SK-MEL-5 (cell line): ENCODE measurements around the gene SLC22A23. TPM values are rescaled to one million over a fixed set of nuclear protein-coding genes. Genes with fewer than 3 reads are reported as not detected.

ENCODE experiments used
- DNase-seq: peaks from one replicate; pipeline ENCODE4 v3.0.0-alpha.2; 2016; ENCODE audit warnings: low read depth, low spot score
- in situ Hi-C: cut with HindIII; loops from 2 replicates; pipeline ENCODE4 v1.10.0; 2016; ENCODE audit warnings: low sequenced_read_pairs, high pct_unique_total_duplicates, low pct_unique_long_range_greater_than_20kb
- total RNA-seq: library from RNA; depleted of rRNA; stranded (reverse); fragments of >200 nt; shearing (Covaris generic); gene quantifications from 2 replicates; pipeline ENCODE4 v1.2.3, GENCODE V29; 2014

Gene SLC22A23
- total RNA-seq, 1 experiment from 2014 or later, result 6.2 TPM

GRCh38 chr6:3428700-3429099 lies 28.1 kb downstream of the SLC22A23 start:
- in situ Hi-C loops, result no loop called here
- no peak for DNase-seq

- DNase-seq, result no peak
- in situ Hi-C loops, result no loop called here
Measured at GRCh38 chr6:3428247-3428646, 28.6 kb downstream of the SLC22A23 start.

DNA sequence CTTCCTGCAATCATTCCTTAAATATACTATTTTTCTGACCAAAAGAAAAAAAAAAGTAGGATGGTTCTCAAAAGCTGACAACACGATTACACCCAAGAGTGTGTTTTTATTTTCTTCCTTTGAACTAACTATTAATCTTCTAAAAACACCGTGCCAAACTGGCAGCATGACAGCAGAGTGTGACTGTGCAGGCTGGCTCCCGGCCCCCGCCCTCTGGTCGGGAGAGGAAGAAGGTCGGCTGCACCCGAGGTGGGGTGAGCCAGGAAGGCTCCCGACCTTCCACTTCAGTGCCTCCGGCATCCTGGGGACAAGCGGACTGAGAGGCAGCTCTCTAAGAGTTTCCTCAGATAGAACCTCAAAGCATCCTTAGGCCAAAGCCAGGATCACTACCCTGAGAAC lies 29.2 kb downstream of the SLC22A23 start:
- no peak for DNase-seq
- in situ Hi-C loops, result no loop called here

- in situ Hi-C loops, result no loop called here
- no peak for DNase-seq
Measured at GRCh38 chr6:3426927-3427686, 29.7 kb downstream of the SLC22A23 start.

DNA sequence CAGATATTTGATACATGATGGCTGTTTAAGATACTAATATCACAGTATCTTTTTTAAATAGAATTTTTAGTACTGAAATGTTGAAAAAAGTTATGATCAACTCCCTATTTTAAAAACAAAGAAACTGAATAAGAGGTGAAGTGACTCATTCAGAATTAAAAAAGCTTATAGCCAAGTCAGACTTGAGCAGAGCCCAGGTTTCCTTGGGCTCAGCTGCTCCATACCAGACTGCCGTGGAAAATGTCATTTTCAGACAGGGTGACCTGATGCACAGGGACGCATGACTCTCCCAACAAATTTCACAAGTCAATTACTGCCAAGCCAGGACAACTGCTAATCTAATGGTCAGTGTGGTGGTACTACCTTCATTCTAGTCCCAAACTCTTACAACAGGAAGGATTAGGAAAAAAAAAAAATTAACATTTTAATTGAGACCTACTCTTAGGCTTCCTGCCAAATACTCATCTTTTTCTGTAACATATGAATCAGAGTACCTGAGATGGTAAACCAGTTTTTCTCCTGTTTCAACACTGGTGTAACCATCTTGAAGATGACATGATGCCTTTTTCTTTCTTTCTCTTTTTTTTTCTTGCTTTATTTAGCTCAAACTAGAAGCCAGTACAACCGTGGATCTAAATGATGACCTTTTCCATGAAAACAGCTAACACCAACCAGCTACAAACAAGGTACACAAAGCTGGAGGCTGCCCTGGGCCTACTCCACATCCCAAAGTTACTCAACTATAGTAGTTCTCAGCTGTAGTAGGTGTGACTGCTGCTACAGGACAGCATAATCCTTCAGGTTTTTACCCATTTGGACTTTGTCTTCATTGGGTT lies 30.5 kb downstream of the SLC22A23 start:
- in situ Hi-C loops, result no loop called here

GRCh38 chr6:3425574-3425973 lies 31.3 kb downstream of the SLC22A23 start:
- DNase-seq, result no peak
- in situ Hi-C loops, result no loop called here

More for the DNA sequence above, 30.5 kb downstream of the SLC22A23 start:
- DNase-seq, result no peak

- DNase-seq, result no peak
- in situ Hi-C loops, result loop anchor here (25.0 kb wide), 1 partner anchor 88 kb away; no protein-coding TSS in a partner anchor
Measured at GRCh38 chr6:3424185-3424927, 32.5 kb downstream of the SLC22A23 start.

DNA sequence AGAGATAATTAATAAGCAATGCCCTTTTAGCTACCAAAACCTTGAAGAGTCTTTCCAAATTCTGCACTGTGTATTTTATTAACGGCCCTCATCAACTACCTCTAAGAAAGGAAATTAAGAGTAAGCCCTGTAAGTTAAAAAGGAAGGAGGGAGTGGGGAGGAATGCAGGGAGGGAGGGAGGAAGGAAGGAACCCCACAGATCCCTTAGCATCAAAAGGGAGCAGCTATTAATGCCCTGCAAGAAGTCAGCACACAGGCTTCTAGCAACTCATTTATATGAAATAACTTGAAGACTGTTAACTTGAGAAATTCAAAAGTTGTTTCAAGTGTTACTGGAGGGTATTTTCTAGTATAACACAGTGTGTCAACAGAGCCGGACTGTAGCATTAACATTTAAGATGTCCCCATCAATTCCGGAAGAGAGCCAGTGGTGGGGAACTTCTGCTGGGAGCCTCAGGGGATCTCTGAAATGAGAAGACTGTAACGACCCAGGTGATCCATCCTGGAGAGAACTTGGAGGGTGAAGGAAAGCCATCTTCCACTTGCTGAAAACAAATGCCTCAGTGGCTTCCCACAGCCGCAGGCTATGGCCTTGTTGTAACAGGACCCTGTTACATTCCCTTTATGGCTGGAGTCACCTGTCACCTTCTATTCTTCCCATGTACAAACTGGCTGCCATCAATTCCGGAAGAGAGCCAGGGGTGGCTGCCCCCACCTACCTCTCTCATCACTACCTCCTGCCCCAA lies 33.2 kb downstream of the SLC22A23 start:
- in situ Hi-C loops, result loop anchor here (25.0 kb wide), 1 partner anchor 89 kb away; no protein-coding TSS in a partner anchor

DNA sequence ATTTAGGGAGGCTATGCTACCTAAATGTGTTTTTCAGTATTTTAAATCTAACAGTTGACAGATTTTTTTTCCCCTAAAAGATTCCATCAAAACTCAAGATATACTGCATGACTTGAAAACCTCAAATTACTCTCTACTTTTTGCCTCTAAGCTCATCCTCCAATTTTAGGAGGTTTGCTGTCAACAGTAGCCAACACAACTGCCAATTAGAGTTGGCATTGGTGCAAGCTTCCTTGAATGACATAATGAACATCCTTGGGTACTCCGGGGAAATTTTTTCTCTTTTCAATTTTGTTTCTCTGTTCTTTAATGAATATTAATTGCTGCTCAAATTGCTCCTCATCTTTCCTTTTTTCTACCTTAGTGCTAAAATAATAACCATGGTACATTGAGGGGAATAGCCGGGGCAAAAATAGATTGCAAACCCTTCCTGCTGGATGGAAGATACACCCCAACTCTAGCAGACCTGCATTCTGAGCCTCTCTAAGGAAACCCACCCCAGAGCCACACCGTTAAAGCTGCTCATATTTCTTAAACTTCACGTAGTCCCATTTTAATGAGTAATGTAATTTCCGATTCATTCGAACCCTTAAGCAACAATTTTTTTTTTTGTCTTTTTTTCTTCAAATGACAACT lies 34.3 kb downstream of the SLC22A23 start:
- no peak for DNase-seq
- in situ Hi-C loops, result loop anchor here (25.0 kb wide), 1 partner anchor 90 kb away; no protein-coding TSS in a partner anchor

More for the DNA sequence above, 33.2 kb downstream of the SLC22A23 start:
- DNase-seq, result no peak

DNA sequence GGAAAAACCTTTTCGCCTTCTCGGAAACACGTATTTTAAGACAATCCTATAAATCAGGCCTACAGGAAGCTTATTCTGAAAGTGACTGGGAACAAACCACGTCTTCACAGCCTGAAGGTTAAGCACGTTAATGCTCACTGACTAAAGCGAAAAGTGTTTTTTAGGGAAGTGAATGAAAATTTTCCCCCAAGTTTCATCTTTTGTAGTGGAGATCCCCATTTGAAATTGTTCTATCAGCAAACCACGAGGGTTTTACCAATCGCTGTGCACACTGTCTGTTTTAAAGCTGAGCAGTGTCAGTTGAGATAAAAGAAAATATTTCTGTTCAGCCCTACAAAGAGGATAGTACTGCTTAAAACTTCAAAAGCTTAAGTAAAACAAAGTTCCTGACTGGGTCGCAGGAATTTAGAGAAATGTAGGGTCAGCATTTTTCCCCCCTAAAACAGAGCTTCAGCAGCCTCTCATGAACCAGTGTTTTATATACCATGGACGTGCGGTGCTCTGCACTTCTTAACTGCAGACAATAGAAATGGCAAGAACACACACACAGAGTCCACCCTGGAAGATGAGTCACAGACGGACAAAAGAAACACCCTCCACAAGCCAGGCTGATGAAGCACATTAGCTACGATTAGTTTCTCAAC lies 34.9 kb downstream of the SLC22A23 start:
- in situ Hi-C loops, result loop anchor here (25.0 kb wide), 1 partner anchor 90 kb away; no protein-coding TSS in a partner anchor
- DNase-seq, result no peak

DNA sequence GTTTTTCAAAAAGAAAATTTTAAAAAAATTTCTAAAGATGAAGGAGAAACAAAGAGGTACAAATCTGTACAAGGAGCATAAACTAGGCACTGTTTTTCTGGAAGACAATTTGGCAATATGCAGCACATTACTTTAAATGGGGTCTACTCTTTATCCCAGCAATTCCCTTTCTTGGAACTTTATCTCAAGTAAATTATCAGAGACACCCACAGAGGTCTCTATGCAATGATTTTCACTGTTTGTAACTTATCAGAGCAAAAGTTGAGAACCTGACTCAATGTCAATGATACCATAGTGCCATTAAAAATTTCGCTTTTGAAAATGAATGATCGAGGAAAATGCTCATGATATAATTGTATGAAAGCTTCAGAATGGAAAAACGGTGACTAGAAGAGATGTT lies 35.7 kb downstream of the SLC22A23 start:
- in situ Hi-C loops, result loop anchor here (25.0 kb wide), 1 partner anchor 91 kb away; no protein-coding TSS in a partner anchor
- DNase-seq, result no peak

DNA sequence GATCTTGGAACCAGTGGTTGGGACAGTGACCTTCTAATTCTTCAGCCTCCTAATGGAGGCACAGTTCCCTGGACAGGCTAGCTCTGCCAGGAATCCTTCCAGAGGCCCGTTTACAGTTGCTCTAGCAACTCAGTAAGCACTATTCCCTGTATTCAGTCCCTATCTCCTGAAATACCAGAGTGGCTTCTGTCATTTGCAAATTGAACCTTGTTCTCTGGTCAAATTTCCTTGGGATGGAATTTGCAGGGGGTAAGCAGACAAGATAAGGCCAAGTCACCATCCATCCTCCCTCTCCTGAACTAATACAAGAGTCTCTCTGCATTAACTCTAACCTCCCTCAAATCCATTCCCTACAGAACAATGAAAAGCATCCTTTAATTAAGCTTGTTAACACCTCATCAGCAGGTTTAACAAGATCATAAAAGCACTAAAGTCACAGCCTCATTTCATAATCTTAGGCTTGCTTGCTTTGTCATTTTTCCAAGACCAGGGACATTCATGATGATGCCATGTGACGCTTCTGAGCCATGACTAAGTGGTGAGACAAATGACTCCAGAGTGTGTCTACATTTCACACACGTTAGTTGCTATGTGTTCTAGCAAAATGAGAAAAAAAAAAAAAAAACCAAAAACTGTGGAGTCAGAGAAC lies 37.1 kb downstream of the SLC22A23 start:
- in situ Hi-C loops, result loop anchor here (25.0 kb wide), 1 partner anchor 93 kb away; no protein-coding TSS in a partner anchor
- no peak for DNase-seq

DNA sequence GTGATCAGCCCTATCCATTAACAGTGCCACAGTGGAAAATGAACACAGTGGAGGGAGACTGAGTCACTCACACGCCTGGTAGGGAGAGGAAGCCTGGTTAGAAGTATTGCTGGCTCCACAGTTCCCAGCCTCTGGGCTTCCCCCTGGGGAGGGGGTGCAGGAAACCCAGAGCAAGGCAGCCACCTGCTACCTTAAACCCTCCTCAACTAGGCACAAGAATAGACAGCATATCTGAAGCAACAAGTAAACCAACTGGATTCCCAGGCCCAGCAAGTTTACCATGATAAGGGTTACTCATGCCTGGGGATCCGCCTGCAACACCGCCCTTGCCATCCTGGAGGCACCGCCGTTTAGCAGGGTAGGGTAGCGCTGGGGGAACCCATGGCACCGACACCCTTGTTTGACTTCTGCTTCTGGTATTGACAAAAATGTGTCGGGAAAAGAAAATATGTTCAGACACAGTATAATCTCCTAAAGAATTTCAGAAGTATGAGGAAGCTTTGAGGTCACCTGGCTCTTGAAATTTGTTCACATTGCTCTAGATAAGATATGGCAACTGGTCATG lies 38.3 kb downstream of the SLC22A23 start:
- in situ Hi-C loops, result loop anchor here (25.0 kb wide), 1 partner anchor 94 kb away; no protein-coding TSS in a partner anchor
- DNase-seq, result no peak

DNA sequence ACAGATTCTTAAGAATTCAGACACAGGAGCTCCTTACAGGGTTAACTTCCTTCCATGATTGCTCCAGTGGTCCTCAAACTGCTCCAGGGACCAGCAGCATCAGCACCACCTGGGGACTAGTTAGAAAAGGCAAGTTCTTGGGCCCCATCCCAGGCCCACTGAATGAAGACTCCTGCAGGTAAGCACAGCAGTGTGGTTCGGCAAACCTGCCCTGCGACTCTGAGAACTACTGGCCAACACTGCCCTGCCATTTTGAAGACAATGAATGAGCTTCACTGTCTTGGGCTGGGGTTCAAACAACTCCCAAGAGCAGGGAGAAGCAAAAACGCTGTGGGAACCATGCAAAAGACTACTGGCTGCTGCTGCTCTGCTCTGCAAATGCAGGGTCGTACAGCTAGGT lies 39.4 kb downstream of the SLC22A23 start:
- DNase-seq, result no peak
- in situ Hi-C loops, result loop anchor here (25.0 kb wide), 1 partner anchor 95 kb away; no protein-coding TSS in a partner anchor

DNA sequence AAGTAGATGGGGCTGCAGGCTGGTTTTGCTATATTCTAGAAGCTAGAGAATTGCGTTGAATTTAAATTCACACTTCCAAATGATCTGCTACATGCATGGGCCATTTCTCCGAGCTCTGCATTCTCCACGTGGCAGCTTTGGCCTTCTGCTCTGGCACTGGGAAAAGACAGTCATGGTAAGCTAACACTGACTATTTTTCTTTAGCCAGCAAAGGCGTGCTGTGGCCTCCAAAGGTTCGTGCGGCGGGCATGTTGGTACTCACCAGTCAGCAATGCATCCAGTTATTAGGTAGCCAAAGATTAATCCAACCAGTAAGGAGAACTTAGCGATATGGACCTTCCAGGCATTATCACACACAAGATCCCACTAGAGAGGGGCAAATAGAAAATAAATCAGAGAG lies 41.4 kb downstream of the SLC22A23 start:
- in situ Hi-C loops, result loop anchor here (25.0 kb wide), 1 partner anchor 97 kb away; no protein-coding TSS in a partner anchor

More for the DNA sequence above, 41.4 kb downstream of the SLC22A23 start:
- DNase-seq, result no peak
